Sigmoid colon (tissue), 7 donors: ENCODE data around the gene PYDC1. TPM values are rescaled to one million over a fixed set of nuclear protein-coding genes. Genes with fewer than 3 reads are reported as not detected.

Experiments
- DNase-seq: peaks from one replicate; pipeline ENCODE4 v3.0.0-alpha.2; 2019
- H3K27ac ChIP-seq, 4 donors: fragments of 200-600 bp; sonication (generic); one replicate each; pipeline ENCODE4 v1.5.1; 2016 to 2019; ENCODE audit warnings: mild to moderate bottlenecking in 1 of 4
- H3K27me3 ChIP-seq, 3 donors: fragments of 200-600 bp; sonication (generic); one replicate each; pipeline ENCODE4 v1.5.1; 2019; ENCODE audit warnings: mild to moderate bottlenecking in 1 of 3
- H3K36me3 ChIP-seq, 4 donors: fragments of 200-600 bp; sonication (generic); one replicate each; pipeline ENCODE4 v1.5.1; 2016 to 2019
- H3K4me1 ChIP-seq, 4 donors: fragments of 200-600 bp; sonication (generic); one replicate each; pipeline ENCODE4 v1.5.1; 2017 to 2019
- H3K4me3 ChIP-seq, 4 donors: fragments of 200-600 bp; sonication (generic); one replicate each; pipeline ENCODE4 v1.5.1; 2017 to 2019; ENCODE audit warnings: mild to moderate bottlenecking in 2 of 4, moderate library complexity in 1 of 4
- H3K9me3 ChIP-seq, 4 donors: fragments of 200-600 bp in 3 of 4; sonication (generic) in 3 of 4; one replicate each; pipeline versions ENCODE4 v1.5.1 to v1.6.1; 2013 to 2019
- CTCF ChIP-seq, 4 experiments: fragments of 450-650 bp in 3 of 4; fragments of 200-600 bp in 1 of 4; IDR thresholded peaks; one replicate each; pipeline ENCODE4 v1.5.1; 2016 to 2019; ENCODE audit warnings: antibody characterized with exemption in 4 of 4, mild to moderate bottlenecking in 3 of 4, moderate library complexity in 2 of 4
- EP300 ChIP-seq, 4 donors: sonication (generic); formaldehyde crosslinking; IDR thresholded peaks; one replicate each; pipeline ENCODE4 v1.6.1; 2017; ENCODE audit warnings: antibody characterized with exemption in 4 of 4
- POLR2A ChIP-seq, 2 donors: fragments of 450-650 bp; IDR thresholded peaks; one replicate each; pipeline ENCODE4 v1.6.1; 2016; ENCODE audit warnings: antibody characterized with exemption in 2 of 2, mild to moderate bottlenecking in 2 of 2, moderate library complexity in 2 of 2
- POLR2AphosphoS5 ChIP-seq, 4 donors: sonication (generic); formaldehyde crosslinking; IDR thresholded peaks; one replicate each; pipeline ENCODE4 v1.6.1; 2017; ENCODE audit warnings: antibody characterized with exemption in 4 of 4
- WGBS, 2 donors: extraction: QIAGEN DNeasy Blood & Tissue Kit; methylation state at CpG; one replicate each; pipeline ENCODE4 v1.1.7; 2013; 5-methylcytosine and 5-hydroxymethylcytosine counted together
- intact Hi-C: fragments of 100-400 bp; cut with DNase I; formaldehyde crosslinking; loops from one replicate; pipeline ENCODE4 v1.15.1; 2023
- polyA plus RNA-seq, 3 donors: library from polyadenylated mRNA; stranded (reverse); fragments of 200-250 nt; gene quantifications; one replicate each; pipeline ENCODE4 v1.2.3, GENCODE V29; 2013
- total RNA-seq, 4 donors: library from RNA; depleted of rRNA; stranded (reverse); fragments of >200 nt; gene quantifications; one replicate each; pipeline ENCODE4 v1.1.0, GENCODE V29; 2016
- donor health status: healthy with polysubstance abuse.
- donor health status: Bipolar disorder and iron deficiency.
- donor health status: healthy.

Gene PYDC1
- total and polyA plus RNA-seq, 7 donors, result 0.16 TPM; not detected in 6

DNA sequence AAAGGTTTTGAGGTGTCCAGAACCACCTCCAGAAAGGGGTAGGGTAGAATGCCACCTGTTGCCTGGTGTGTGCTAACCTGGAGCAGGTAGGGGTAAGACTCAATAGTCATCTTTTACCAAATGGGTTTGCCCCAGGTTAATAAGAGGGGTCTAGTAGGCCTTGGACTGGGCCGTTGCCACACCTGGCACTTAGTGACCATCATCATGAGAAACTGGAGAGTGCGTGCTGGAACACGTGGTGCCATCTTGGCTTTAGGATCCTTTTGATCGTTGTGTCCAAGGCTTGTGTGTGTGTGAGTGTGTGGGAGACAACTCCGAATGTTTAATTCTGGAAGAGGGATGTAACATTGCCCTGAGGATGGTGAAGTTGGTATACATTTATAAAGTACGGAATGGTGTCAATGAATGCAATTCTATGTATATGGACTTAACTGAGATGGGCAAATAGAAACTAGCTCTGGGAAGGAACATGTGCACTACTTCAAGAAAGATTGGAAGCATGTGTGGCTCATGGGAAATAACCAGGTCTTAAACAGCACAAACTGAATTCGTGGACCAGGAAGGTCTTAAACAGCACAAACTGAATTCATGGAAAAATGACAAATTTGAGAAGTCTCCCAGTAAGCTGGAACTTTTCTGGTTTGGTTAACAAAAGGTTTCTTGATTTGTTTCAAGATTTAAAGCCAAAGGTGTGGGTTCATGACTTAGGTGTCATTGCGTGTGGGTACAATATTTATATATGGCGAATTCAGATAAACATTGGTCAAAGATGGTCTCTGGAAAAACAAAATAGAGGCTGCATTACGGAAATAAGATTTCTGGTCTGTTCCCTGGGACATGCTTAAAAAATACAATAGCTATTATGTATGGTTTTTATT is 29.8 kb downstream of the PYDC1 start:
- WGBS, 2 donors, result 87 to 90% methylated on average over 10 of the region's 10 CpGs
- no peak overlapping the region for H3K27ac ChIP-seq
- intact Hi-C loops, result loop anchor here (2.0 to 10.0 kb wide), 2 partner anchors 14 to 688 kb away; partner anchors contain the start of gene ZNF267

GRCh38 chr16:31186176-31186575 is 30.8 kb downstream of the PYDC1 start:
- TF ChIP-seq EP300 (IDR thresholded peaks at IDR 0.05) (no peak), POLR2AphosphoS5 (IDR thresholded peaks at IDR 0.05) (no peak), CTCF (IDR thresholded peaks at IDR 0.05) (no peak)
- no peaks in the 10 kb centered on the region for H3K9me3 ChIP-seq
- intact Hi-C loops, result loop anchor here (2.0 to 10.0 kb wide), 2 partner anchors 15 to 689 kb away; partner anchors contain the start of gene ZNF267
- 72 to 85% methylated on average over 7 of the region's 7 CpGs for WGBS, 2 donors
- no peak overlapping the region for H3K4me3 ChIP-seq
- peaks cover 72 to 90% (median 85%) of the 10 kb centered on the region in 4 donors for H3K36me3 ChIP-seq
- DNase-seq, result no peak
- H3K27me3 ChIP-seq, result no peaks in the 10 kb centered on the region
- no peak overlapping the region for H3K27ac ChIP-seq
- peaks cover 0 to 34% (median 31%) of the 10 kb centered on the region in 4 donors for H3K4me1 ChIP-seq

More for the DNA sequence above, 29.8 kb downstream of the PYDC1 start:
- Histone ChIP-seq H3K4me3 (no peak overlapping the region), H3K9me3 (no peaks in the 10 kb centered on the region), H3K4me1 (peaks cover 0 to 24% (median 21%) of the 10 kb centered on the region in 4 donors), H3K27me3 (no peaks in the 10 kb centered on the region), H3K36me3 (peaks cover 82 to 100% (median 95%) of the 10 kb centered on the region in 4 donors)
- no peak for DNase-seq
- no peak for TF ChIP-seq EP300 (IDR thresholded peaks at IDR 0.05)
- TF ChIP-seq CTCF (IDR thresholded peaks at IDR 0.05), result no peak
- no peak for TF ChIP-seq POLR2A (IDR thresholded peaks at IDR 0.05)
- TF ChIP-seq POLR2AphosphoS5 (IDR thresholded peaks at IDR 0.05), result no peak

GRCh38 chr16:31185339-31185738 is 31.6 kb downstream of the PYDC1 start:
- intact Hi-C loops, result loop anchor here (10.0 kb wide), 1 partner anchor 689 kb away; the partner anchor contains the start of gene ZNF267
- no peak for DNase-seq
- TF ChIP-seq EP300 (IDR thresholded peaks at IDR 0.05), result no peak
- no peak for TF ChIP-seq CTCF (IDR thresholded peaks at IDR 0.05)
- TF ChIP-seq POLR2AphosphoS5 (IDR thresholded peaks at IDR 0.05), result no peak
- TF ChIP-seq POLR2A (IDR thresholded peaks at IDR 0.05), result no peak
- H3K9me3 ChIP-seq, result no peaks in the 10 kb centered on the region
- H3K4me1 ChIP-seq, result peaks cover 0 to 37% (median 34%) of the 10 kb centered on the region in 4 donors
- no peak overlapping the region for H3K27ac ChIP-seq
- 73 to 75% methylated on average over 5 of the region's 5 CpGs for WGBS, 2 donors
- no peak overlapping the region for H3K4me3 ChIP-seq
- H3K36me3 ChIP-seq, result peaks cover 63 to 81% (median 77%) of the 10 kb centered on the region in 4 donors
- H3K27me3 ChIP-seq, result no peaks in the 10 kb centered on the region

GRCh38 chr16:31184888-31185287 is 32.0 kb downstream of the PYDC1 start:
- Histone ChIP-seq H3K4me1 (peaks cover 0 to 37% (median 34%) of the 10 kb centered on the region in 4 donors), H3K4me3 (no peak overlapping the region), H3K27ac (no peak overlapping the region), H3K36me3 (peaks cover 59 to 77% (median 72%) of the 10 kb centered on the region in 4 donors), H3K9me3 (no peaks in the 10 kb centered on the region), H3K27me3 (no peaks in the 10 kb centered on the region)
- WGBS, 2 donors, result 97% methylated on average over 14 of the region's 14 CpGs
- no peak for TF ChIP-seq EP300 (IDR thresholded peaks at IDR 0.05)
- no peak for TF ChIP-seq CTCF (IDR thresholded peaks at IDR 0.05)
- no peak for TF ChIP-seq POLR2A (IDR thresholded peaks at IDR 0.05)
- no peak for TF ChIP-seq POLR2AphosphoS5 (IDR thresholded peaks at IDR 0.05)
- DNase-seq, result no peak
- intact Hi-C loops, result loop anchor here (10.0 kb wide), 1 partner anchor 690 kb away; the partner anchor contains the start of gene ZNF267
